SW 1271 (cell line): ENCODE results near the gene CGNL1.

Experiments
- DNase-seq, 2 experiments: peaks; one replicate each; lab custom pipeline; 2025; lab: John Stamatoyannopoulos, UW

CGNL1 gene

GRCh38 chr15:57385923-57386390, 9.7 kb downstream of the CGNL1 start:
- no peak for DNase-seq

DNA sequence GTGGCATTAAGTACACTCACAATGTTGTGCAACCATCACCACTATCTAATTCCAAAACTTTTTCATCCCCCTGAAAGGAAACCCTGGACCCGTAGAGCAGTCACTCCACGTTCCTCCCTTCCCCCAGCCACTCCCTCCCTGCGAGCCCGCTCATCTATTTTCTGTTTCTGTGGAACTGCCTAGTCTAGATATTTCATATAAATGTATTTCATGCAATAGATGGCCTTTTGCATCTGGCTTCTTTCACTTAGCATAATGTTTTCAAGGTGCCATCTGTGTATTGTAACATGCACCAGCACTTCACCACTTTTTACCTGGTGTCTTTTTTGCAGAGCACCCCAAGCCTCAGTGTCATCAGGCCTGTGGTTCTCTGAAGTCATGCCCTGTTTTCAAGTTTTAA, 10.7 kb downstream of the CGNL1 start:
- DNase-seq: no peak

DNA sequence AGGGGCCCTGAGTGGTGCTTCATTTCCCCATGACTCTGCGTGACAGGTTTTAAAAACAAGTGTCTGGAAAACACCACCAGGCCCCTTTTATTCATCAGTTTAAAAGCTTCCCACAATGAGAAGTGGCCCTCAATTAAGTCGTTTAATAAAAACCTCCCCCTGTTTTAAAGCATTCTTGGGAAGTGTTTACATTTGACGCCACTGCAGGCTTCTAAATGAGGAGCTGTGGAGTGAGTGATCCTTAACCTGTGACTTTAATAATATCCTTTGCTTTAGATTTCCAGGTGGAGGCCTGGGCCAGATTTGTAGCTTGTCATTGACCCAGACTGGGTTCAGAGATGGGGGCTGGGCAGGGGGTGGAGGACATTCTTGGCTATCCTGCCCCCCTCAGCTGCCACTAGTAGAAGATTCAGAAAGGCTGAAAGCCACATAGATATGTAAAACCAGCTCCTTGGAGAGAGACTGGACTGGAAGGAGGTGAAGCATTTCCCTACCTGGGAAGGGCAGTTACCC, 11.3 kb downstream of the CGNL1 start:
- no peak for DNase-seq

DNA sequence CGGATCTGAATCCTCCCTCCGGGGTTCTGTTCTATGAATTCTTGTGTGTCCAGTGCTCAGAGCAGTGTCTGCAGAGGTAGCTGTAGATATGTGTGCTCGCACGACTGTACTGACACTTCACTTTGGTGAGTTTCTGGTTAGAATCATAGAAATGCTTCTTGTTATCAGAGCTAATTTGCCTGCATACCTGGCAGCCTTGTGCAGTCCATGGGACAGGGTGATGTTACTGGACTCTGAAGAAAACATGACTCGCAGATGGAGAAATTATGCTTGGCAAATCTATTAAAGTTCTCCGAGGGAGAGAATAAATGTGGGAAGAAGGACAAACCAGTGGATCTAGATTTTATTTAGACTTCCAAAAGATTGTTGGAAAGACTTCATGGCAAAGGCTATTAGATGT, 12.2 kb downstream of the CGNL1 start:
- DNase-seq: no peak

- no peak for DNase-seq
Observed at GRCh38 chr15:57389991-57390390, 13.7 kb downstream of the CGNL1 start.

- DNase-seq: no peak
Observed at GRCh38 chr15:57390583-57390982, 14.3 kb downstream of the CGNL1 start.

- no peak for DNase-seq
Observed at GRCh38 chr15:57391537-57391936, 15.2 kb downstream of the CGNL1 start.

DNA sequence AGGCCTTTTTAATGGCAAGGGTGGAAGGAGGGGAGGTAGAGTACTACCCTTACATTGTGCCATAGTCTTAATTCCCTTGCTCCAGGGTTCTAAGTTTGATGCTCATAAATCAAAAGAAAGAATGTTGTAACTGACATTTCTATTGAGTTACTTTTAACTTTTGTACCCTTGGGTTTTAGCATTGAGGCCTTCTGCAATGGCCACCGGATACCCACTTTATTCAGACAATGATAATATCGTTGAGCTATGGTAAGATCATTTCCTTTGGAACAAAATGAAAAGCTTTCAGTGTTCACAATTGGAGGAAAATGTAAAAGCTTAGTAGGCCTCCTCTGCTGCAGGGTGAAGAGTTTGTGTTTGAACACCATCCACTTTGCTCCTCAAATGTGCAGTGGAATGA, 16.8 kb downstream of the CGNL1 start:
- no peak for DNase-seq

DNA sequence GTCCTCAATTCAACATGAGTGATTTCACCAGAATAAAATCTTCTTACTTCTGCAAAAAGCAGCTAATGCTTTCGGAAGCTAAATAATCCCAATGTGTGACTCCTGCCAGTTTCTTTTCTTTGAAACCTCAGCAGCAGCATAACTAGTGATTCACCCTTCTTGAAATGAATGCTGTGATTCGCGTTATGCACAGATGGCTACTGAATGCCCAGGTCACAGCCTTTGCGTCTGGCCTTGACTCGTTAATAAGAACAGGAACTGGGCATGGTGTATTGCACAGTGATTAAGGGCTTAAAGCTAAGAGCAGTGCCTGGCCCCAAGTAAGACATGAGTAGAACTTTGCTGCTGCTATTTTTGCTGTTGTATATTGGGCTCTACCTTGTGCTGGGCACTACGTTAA, 19.0 kb downstream of the CGNL1 start:
- no peak for DNase-seq

DNA sequence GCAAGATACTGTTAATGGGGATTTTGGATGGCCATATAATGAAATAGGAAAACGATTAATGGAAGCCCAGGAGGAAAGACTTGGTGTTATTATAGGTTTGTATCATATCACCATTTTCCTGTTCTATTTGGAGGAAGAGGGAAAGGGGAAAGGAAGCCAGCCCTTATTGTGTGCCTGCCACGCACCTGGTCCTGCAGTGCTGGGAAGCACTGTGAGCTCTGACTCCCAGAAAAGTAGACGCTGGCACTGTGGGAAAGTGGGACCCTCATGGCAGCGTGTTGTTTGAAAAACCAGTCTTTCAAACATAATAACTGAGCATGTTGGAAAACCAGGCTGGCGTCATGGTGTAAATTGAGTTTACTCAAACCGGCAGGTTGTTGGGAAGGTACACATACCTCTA, 22.0 kb downstream of the CGNL1 start:
- no peak for DNase-seq

- no peak for DNase-seq
Observed at GRCh38 chr15:57401546-57401945, 25.2 kb downstream of the CGNL1 start.

- DNase-seq: no peak
Observed at GRCh38 chr15:57403017-57403416, 26.7 kb downstream of the CGNL1 start.

DNA sequence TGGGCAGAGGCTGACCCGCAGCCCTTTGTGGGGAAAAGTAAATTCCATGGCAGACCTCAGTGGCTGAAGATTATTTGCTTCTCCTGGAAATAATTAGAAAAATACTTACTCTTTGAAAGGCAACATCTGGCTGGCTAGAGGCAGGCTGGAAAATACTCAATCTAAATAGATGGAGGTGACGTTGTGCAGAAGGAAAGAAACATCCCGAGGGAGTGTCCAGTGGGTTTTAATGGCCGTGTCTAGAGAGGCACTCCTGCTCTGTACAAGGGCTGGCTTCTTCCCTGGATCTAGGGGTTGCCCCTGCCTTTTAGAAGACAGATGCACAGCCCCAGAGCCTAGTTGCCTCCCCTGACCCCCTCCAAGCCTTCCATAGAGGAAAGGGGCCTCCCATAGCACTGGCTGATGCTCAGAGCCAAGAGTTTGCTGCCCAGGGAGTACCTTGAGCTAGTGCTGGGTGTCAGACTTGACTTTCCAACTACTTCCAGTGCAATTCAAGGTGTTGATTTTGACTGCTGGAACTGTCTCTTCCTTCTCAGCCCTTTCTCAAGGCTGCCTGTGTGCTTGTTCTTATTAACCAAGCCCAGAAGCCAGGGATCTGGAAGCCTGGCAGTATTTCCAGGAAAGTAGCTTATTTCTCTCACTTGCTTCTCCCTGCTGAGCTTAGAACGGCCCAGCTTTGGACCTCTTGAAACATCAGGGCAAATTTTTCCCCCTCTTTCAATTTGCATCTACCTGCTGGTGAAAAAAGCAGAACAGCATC, 27.4 kb downstream of the CGNL1 start:
- DNase-seq: no peak

DNA sequence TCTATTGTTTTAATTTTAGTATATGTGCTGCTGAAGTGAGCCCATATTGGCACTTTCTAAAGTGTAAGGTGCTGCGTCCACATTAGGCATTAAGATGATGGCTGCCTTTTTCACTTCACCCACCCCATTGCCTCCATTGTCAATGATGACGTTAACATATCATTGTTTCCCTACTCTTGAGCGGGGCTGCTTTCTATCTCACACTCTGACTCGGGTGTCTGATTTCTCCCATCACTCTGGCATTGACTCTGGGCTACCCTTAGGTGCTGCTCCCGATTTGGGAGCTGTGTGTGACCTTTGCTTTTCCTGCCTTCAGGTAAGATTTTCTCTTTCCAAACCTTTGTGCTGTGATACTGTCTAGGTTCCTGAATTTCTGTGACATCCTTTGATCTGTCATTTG, 28.8 kb downstream of the CGNL1 start:
- DNase-seq: no peak

DNA sequence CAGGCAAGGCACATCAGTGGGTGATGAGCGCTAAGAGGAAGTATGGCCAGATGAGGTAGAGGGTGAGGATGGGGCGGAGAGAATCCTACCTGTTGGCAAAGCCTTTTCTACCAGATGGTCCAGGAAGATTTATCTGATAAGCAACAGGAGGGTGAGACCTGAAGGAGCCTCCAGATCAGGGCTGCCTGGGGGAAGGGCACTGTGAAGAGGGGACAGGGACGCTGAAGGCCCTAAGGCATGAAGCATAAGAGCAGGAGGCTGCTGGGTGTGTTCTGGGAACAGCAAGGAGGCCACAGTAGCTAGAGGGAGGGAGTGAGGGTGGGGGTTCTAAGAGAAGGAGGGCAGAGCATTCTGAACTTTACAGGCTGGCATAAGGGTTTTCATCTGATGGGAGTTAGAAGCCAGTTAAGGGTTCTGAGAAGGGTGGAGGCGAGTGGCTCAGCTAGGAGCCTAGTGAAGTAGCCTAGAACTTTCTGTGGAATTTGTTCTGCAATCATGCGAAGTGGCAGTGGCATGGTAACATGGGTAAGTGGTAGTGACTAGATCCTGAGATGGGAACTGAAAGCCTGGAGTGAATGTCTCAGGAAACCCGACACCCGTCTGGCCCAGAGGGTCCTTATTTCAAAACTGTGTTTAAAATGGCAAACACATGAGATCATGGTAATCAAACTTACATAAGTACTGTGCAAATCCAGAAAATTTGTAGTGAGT, 29.9 kb downstream of the CGNL1 start:
- DNase-seq: no peak

GRCh38 chr15:57410373-57410772, 34.1 kb downstream of the CGNL1 start:
- no peak for DNase-seq

GRCh38 chr15:57411945-57412768, 35.9 kb downstream of the CGNL1 start:
- DNase-seq: no peak

GRCh38 chr15:57415602-57416001, 39.3 kb downstream of the CGNL1 start:
- no peak for DNase-seq

GRCh38 chr15:57418635-57419034, 42.3 kb downstream of the CGNL1 start:
- DNase-seq: no peak

DNA sequence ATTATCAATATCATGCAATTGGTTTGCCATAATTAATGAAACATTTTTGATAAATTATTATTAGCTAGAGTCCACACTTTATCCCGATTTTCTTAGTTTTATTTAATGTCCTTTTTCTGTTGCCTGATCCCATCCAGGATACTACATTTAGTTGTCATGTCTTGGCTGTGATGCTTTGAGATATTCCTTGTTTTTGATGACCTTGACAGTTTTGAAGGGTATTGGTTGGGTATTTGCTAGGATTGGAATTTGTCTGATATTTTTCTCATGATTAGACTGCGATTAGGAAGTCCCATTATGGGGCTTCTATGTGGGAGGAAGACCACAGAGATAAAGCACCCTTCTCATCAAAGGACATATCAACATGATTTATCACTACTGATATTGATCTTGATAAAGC, 43.0 kb downstream of the CGNL1 start:
- no peak for DNase-seq

- DNase-seq: no peak
Observed at GRCh38 chr15:57421110-57421509, 44.8 kb downstream of the CGNL1 start.

GRCh38 chr15:57421551-57421950, 45.2 kb downstream of the CGNL1 start:
- DNase-seq: no peak
